Measurements from ENCODE around the gene PSMA4. TPM values are rescaled to one million over a fixed set of nuclear protein-coding genes. Genes with fewer than 3 reads are reported as not detected.
"Not testable (repeated sequence)": the region's sequence is repeated elsewhere in the genome, so short reads cannot be mapped to it uniquely, and the experiment has no call there.

Gene PSMA4
- total and polyA plus RNA-seq, 2 experiments from 2014 or later: 93.7 to 260 TPM

- Histone ChIP-seq H3K9me3 (ENCODE audit: low read depth) (no peaks in the 10 kb centered on the region), H3K4me1 (ENCODE audit: low read depth) (peaks cover 16% of the 10 kb centered on the region), H3K27ac (no peak overlapping the region), H3K4me3 (no peak overlapping the region), H3K36me3 (no peaks in the 10 kb centered on the region), H3K27me3 (no peaks in the 10 kb centered on the region)
- no peak for DNase-seq (ENCODE audit: low read depth in 1 of 2, low spot score in 1 of 2)
- TF ChIP-seq CTCF (IDR thresholded peaks at IDR 0.05; ENCODE audit: low read depth, low read length): no peak
Measured at GRCh38 chr15:78533331-78533730, 6.9 kb upstream of the PSMA4 start.

- Histone ChIP-seq H3K36me3 (no peaks in the 10 kb centered on the region), H3K9me3 (ENCODE audit: low read depth) (no peaks in the 10 kb centered on the region), H3K27ac (no peak overlapping the region), H3K4me1 (ENCODE audit: low read depth) (peaks cover 16% of the 10 kb centered on the region), H3K4me3 (no peak overlapping the region), H3K27me3 (no peaks in the 10 kb centered on the region)
- DNase-seq (ENCODE audit: low read depth in 1 of 2, low spot score in 1 of 2): peak in 1 of 2 donors; percentile 6
- TF ChIP-seq CTCF (IDR thresholded peaks at IDR 0.05; ENCODE audit: low read depth, low read length): no peak
Measured at GRCh38 chr15:78536134-78536533, 4.1 kb upstream of the PSMA4 start.

GRCh38 chr15:78537266-78537905, 2.9 kb upstream of the PSMA4 start:
- H3K36me3 ChIP-seq: peaks cover 6% of the 10 kb centered on the region
- H3K4me1 ChIP-seq (ENCODE audit: low read depth): peaks cover 27% of the 10 kb centered on the region
- peak overlapping the region; percentile 87 for H3K27ac ChIP-seq
- no peaks in the 10 kb centered on the region for H3K9me3 ChIP-seq (ENCODE audit: low read depth)
- no peak overlapping the region for H3K4me3 ChIP-seq
- peak in 1 of 2 donors; percentile 42 for DNase-seq (ENCODE audit: low read depth in 1 of 2, low spot score in 1 of 2)
- no peak for TF ChIP-seq CTCF (IDR thresholded peaks at IDR 0.05; ENCODE audit: low read depth, low read length)
- H3K27me3 ChIP-seq: no peaks in the 10 kb centered on the region

GRCh38 chr15:78538358-78538757, 1.9 kb upstream of the PSMA4 start:
- H3K36me3 ChIP-seq: peaks cover 12% of the 10 kb centered on the region
- H3K27ac ChIP-seq: peak overlapping the region; percentile 87
- H3K4me1 ChIP-seq (ENCODE audit: low read depth): peaks cover 27% of the 10 kb centered on the region
- no peak for DNase-seq (ENCODE audit: low read depth in 1 of 2, low spot score in 1 of 2)
- no peaks in the 10 kb centered on the region for H3K9me3 ChIP-seq (ENCODE audit: low read depth)
- no peak overlapping the region for H3K4me3 ChIP-seq
- no peak for TF ChIP-seq CTCF (IDR thresholded peaks at IDR 0.05; ENCODE audit: low read depth, low read length)
- H3K27me3 ChIP-seq: no peaks in the 10 kb centered on the region

- H3K9me3 ChIP-seq (ENCODE audit: low read depth); DNase-seq (ENCODE audit: low read depth in 1 of 2, low spot score in 1 of 2); H3K27me3 ChIP-seq: not testable (repeated sequence)
- Histone ChIP-seq H3K36me3 (peaks cover 20% of the 10 kb centered on the region), H3K4me3 (peak overlapping the region; percentile 97), H3K27ac (peak overlapping the region; percentile 97), H3K4me1 (ENCODE audit: low read depth) (peaks cover 27% of the 10 kb centered on the region)
Measured at GRCh38 chr15:78539464-78540140, 642 bp upstream of the PSMA4 start.

Data from cardiac muscle cell (in vitro differentiated cells and primary cell).